ENCODE results near the gene GNG11. TPM values are rescaled to one million over a fixed set of nuclear protein-coding genes. Genes with fewer than 3 reads are reported as not detected.

Gene GNG11
- total RNA-seq, 4 donors from 2014 or later, result 15.3 to 24.3 (median 21.8) TPM

GRCh38 chr7:93948106-93948505, 26.6 kb downstream of the GNG11 start:
- WGBS, 2 donors, result 38 to 53% methylated on average over 1 of the region's 1 CpG
- no peak for DNase-seq (ENCODE audit: low spot score in 2 of 2)
- TF ChIP-seq CTCF (IDR thresholded peaks at IDR 0.05) (no peak), EP300 (IDR thresholded peaks at IDR 0.05) (no peak), POLR2A (IDR thresholded peaks at IDR 0.05) (no peak)

GRCh38 chr7:93948873-93949272, 27.3 kb downstream of the GNG11 start:
- TF ChIP-seq CTCF (IDR thresholded peaks at IDR 0.05) (no peak), POLR2A (IDR thresholded peaks at IDR 0.05) (no peak), EP300 (IDR thresholded peaks at IDR 0.05) (no peak)
- Histone ChIP-seq H3K27ac (no peak overlapping the region), H3K36me3 (no peaks in the 10 kb centered on the region), H3K27me3 (no peaks in the 10 kb centered on the region), H3K4me3 (no peak overlapping the region), H3K9me3 (no peaks in the 10 kb centered on the region), H3K4me1 (peaks cover 0 to 7% (median 0%) of the 10 kb centered on the region in 4 donors)
- no peak for DNase-seq (ENCODE audit: low spot score in 2 of 2)
- WGBS, 2 donors, result 73 to 85% methylated on average over 2 of the region's 2 CpGs

More at GRCh38 chr7:93948106-93948505, 26.6 kb downstream of the GNG11 start:
- Histone ChIP-seq H3K4me3 (no peak overlapping the region), H3K27ac (no peak overlapping the region), H3K9me3 (no peaks in the 10 kb centered on the region), H3K36me3 (no peaks in the 10 kb centered on the region), H3K4me1 (peaks cover 0 to 7% (median 0%) of the 10 kb centered on the region in 4 donors), H3K27me3 (no peaks in the 10 kb centered on the region)

- 58 to 74% methylated on average over 1 of the region's 1 CpG for WGBS, 2 donors
- Histone ChIP-seq H3K4me3 (no peak overlapping the region), H3K9me3 (no peaks in the 10 kb centered on the region), H3K27me3 (no peaks in the 10 kb centered on the region), H3K4me1 (peaks cover 0 to 5% (median 0%) of the 10 kb centered on the region in 4 donors), H3K36me3 (no peaks in the 10 kb centered on the region), H3K27ac (no peak overlapping the region)
- no peak for DNase-seq (ENCODE audit: low spot score in 2 of 2)
- TF ChIP-seq CTCF (IDR thresholded peaks at IDR 0.05) (no peak), POLR2A (IDR thresholded peaks at IDR 0.05) (no peak), EP300 (IDR thresholded peaks at IDR 0.05) (no peak)
Measured at GRCh38 chr7:93949423-93949822, 27.9 kb downstream of the GNG11 start.

- H3K4me3 ChIP-seq, result no peak overlapping the region
- TF ChIP-seq CTCF (IDR thresholded peaks at IDR 0.05), result no peak
- no peak for TF ChIP-seq EP300 (IDR thresholded peaks at IDR 0.05)
- no peaks in the 10 kb centered on the region for H3K9me3 ChIP-seq
- no peak overlapping the region for H3K27ac ChIP-seq
- no peaks in the 10 kb centered on the region for H3K36me3 ChIP-seq
- 81 to 90% methylated on average over 2 of the region's 2 CpGs for WGBS, 2 donors
- DNase-seq (ENCODE audit: low spot score in 2 of 2), result no peak
- no peaks in the 10 kb centered on the region for H3K4me1 ChIP-seq
- no peaks in the 10 kb centered on the region for H3K27me3 ChIP-seq
Measured at GRCh38 chr7:93955304-93955703, 33.8 kb downstream of the GNG11 start.

GRCh38 chr7:93957767-93958166, 36.2 kb downstream of the GNG11 start:
- TF ChIP-seq POLR2A (IDR thresholded peaks at IDR 0.05) (no peak), EP300 (IDR thresholded peaks at IDR 0.05) (no peak), CTCF (IDR thresholded peaks at IDR 0.05) (no peak)
- H3K9me3 ChIP-seq, result no peaks in the 10 kb centered on the region
- H3K4me1 ChIP-seq, result no peaks in the 10 kb centered on the region
- DNase-seq (ENCODE audit: low spot score in 2 of 2), result no peak
- no peak overlapping the region for H3K27ac ChIP-seq
- 97 to 98% methylated on average over 1 of the region's 1 CpG for WGBS, 2 donors
- no peaks in the 10 kb centered on the region for H3K36me3 ChIP-seq
- H3K4me3 ChIP-seq, result no peak overlapping the region
- no peaks in the 10 kb centered on the region for H3K27me3 ChIP-seq
